Measurements from ENCODE around the gene GALK2.

Gene GALK2

DNA sequence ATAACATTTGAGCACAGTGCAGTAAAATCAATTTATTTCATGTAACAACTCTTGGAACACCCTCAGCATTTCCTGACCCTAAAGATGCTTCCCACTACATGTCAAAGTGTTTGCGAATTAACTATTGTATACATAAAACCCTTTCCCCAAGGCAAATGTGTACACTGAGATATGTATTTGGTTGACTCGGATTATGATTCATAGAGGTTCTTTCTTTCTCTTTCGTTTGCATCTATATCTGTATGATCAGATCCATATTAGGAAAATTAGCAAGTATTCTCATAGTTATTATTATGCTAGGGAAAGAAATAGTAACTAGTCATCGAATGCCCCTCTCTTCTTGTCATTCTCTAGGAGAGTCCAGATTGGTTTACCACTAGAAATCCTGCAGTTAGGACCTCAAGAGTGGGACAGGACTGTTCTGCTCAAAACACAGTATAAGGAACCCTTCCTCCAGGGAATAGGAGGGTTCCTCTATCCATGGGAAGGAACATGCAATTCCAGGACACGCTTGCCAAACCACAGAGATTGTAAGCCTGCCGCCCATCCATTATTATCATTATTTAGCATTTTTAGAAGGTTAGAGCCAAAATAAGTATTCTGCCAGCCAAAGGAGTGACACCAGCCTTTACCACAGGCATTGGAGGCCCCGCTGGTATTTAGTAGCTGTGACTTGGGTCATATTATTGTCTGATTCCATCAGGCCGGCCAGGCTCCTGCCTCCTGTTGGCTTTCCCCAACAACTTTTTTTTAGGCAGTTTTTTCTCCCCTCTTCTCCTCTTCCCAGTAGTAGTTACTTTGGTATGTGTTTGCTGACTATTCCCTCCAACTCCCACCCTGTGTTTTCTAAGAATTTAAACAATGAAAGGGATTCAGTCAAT lies 100.7 kb downstream of the GALK2 start:
- TF ChIP-seq, protein P1, sequence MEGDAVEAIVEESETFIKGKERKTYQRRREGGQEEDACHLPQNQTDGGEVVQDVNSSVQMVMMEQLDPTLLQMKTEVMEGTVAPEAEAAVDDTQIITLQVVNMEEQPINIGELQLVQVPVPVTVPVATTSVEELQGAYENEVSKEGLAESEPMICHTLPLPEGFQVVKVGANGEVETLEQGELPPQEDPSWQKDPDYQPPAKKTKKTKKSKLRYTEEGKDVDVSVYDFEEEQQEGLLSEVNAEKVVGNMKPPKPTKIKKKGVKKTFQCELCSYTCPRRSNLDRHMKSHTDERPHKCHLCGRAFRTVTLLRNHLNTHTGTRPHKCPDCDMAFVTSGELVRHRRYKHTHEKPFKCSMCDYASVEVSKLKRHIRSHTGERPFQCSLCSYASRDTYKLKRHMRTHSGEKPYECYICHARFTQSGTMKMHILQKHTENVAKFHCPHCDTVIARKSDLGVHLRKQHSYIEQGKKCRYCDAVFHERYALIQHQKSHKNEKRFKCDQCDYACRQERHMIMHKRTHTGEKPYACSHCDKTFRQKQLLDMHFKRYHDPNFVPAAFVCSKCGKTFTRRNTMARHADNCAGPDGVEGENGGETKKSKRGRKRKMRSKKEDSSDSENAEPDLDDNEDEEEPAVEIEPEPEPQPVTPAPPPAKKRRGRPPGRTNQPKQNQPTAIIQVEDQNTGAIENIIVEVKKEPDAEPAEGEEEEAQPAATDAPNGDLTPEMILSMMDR (IDR thresholded peaks at IDR 0.05; ENCODE audit: insufficient read depth, low read length, poor library complexity, severe bottlenecking) = no peak
- no peak for TF ChIP-seq EZH2phosphoT487 (conservative IDR thresholded peaks at IDR 0.05; ENCODE audit: low read length)
- no peak overlapping the region for H3K4me3 ChIP-seq (ENCODE audit: insufficient read depth, low read length, poor library complexity, severe bottlenecking)
- no peaks in the 10 kb centered on the region for H3K9me3 ChIP-seq (ENCODE audit: insufficient read depth, low read length)
- no peaks in the 10 kb centered on the region for H4K20me1 ChIP-seq (ENCODE audit: low read depth, low read length)
- no peak overlapping the region for H3K27ac ChIP-seq (ENCODE audit: low read depth, low read length)
- no peaks in the 10 kb centered on the region for H3K27me3 ChIP-seq (ENCODE audit: low read length)
- H3K79me2 ChIP-seq (ENCODE audit: insufficient read depth, low read length) = no peaks in the 10 kb centered on the region
- H3F3A ChIP-seq (ENCODE audit: insufficient read depth) = no peaks in the 10 kb centered on the region
- H3K36me3 ChIP-seq (ENCODE audit: low read length) = no peaks in the 10 kb centered on the region
- H2AFZ ChIP-seq (ENCODE audit: low read depth, low read length, severe bottlenecking) = no peak overlapping the region
- no peak overlapping the region for H3K4me2 ChIP-seq (ENCODE audit: low read depth, low read length, poor library complexity, severe bottlenecking)
- H3K9ac ChIP-seq (ENCODE audit: low read length) = no peak overlapping the region
- H3K9me2 ChIP-seq (replicated peaks; ENCODE audit: insufficient read depth, low read length) = no peaks in the 10 kb centered on the region

DNA sequence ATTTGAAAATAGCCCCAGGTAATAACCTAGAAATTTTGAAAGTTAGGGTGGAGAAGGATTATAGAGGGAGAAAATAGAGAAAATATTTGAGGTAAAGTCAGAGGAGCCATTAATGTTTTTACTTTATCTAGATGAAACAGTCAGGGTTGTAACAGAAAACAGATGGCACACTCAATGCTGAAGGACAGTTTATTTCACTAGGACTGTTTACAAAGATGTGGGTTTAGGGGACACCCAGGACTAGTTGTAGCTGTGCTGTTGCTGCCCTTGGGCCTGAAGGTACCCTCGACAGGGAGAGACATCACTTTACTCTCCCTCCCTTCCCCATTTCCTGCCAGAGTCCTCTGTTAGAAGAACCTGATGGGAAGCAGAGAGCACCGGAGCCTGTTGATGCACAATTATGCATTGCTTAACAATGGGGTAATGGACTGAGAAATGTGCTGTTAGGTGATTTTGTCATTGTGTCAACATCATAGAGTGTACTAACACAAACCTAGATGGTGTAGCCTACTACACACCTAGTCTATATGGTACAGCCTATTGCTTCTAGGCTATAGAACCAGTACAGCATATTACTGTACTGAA lies 103.8 kb downstream of the GALK2 start:
- Histone ChIP-seq H3K27ac (ENCODE audit: low read depth, low read length) (no peak overlapping the region), H3K27me3 (ENCODE audit: low read length) (no peaks in the 10 kb centered on the region), H4K20me1 (ENCODE audit: low read depth, low read length) (no peaks in the 10 kb centered on the region), H2AFZ (ENCODE audit: low read depth, low read length, severe bottlenecking) (no peak overlapping the region), H3K4me3 (ENCODE audit: insufficient read depth, low read length, poor library complexity, severe bottlenecking) (no peak overlapping the region), H3F3A (ENCODE audit: insufficient read depth) (no peaks in the 10 kb centered on the region), H3K79me2 (ENCODE audit: insufficient read depth, low read length) (no peaks in the 10 kb centered on the region), H3K9me3 (ENCODE audit: insufficient read depth, low read length) (no peaks in the 10 kb centered on the region), H3K9ac (ENCODE audit: low read length) (no peak overlapping the region), H3K4me2 (ENCODE audit: low read depth, low read length, poor library complexity, severe bottlenecking) (no peak overlapping the region), H3K36me3 (ENCODE audit: low read length) (no peaks in the 10 kb centered on the region), H3K9me2 (replicated peaks; ENCODE audit: insufficient read depth, low read length) (no peaks in the 10 kb centered on the region)
- TF ChIP-seq, protein P1 (IDR thresholded peaks at IDR 0.05; ENCODE audit: insufficient read depth, low read length, poor library complexity, severe bottlenecking) = no peak
- TF ChIP-seq EZH2phosphoT487 (conservative IDR thresholded peaks at IDR 0.05; ENCODE audit: low read length) = no peak

DNA sequence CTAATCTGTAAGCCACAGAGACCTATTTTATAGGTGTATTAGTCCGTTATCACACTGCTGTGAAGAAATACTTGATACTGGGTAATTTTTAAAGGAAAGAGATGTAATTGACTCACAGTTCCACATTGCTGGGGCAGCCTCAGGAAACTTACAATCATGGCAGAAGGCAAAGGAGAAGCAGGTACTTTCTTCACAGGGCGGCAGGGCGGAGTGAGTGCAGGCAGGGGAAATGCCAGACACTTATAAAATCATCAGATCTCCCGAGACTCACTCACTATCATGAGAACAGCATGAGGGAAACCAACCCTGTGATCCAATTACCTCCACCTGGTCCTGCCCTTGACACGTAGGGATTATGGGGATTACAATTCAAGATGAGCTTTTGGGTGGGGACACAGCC lies 108.7 kb downstream of the GALK2 start:
- H2AFZ ChIP-seq (ENCODE audit: low read depth, low read length, severe bottlenecking) = no peak overlapping the region
- no peaks in the 10 kb centered on the region for H3K36me3 ChIP-seq (ENCODE audit: low read length)
- no peaks in the 10 kb centered on the region for H3K9me3 ChIP-seq (ENCODE audit: insufficient read depth, low read length)
- no peaks in the 10 kb centered on the region for H4K20me1 ChIP-seq (ENCODE audit: low read depth, low read length)
- no peaks in the 10 kb centered on the region for H3K79me2 ChIP-seq (ENCODE audit: insufficient read depth, low read length)
- TF ChIP-seq EZH2phosphoT487 (conservative IDR thresholded peaks at IDR 0.05; ENCODE audit: low read length) = no peak
- TF ChIP-seq, protein P1 (IDR thresholded peaks at IDR 0.05; ENCODE audit: insufficient read depth, low read length, poor library complexity, severe bottlenecking) = no peak
- H3K27me3 ChIP-seq (ENCODE audit: low read length) = no peaks in the 10 kb centered on the region
- no peak overlapping the region for H3K27ac ChIP-seq (ENCODE audit: low read depth, low read length)
- no peaks in the 10 kb centered on the region for H3K9me2 ChIP-seq (replicated peaks; ENCODE audit: insufficient read depth, low read length)
- no peaks in the 10 kb centered on the region for H3F3A ChIP-seq (ENCODE audit: insufficient read depth)
- H3K4me3 ChIP-seq (ENCODE audit: insufficient read depth, low read length, poor library complexity, severe bottlenecking) = no peak overlapping the region
- no peak overlapping the region for H3K4me2 ChIP-seq (ENCODE audit: low read depth, low read length, poor library complexity, severe bottlenecking)
- no peak overlapping the region for H3K9ac ChIP-seq (ENCODE audit: low read length)
